GM12864 (cell line): Measurements from ENCODE around the gene BAHCC1.

Experiments
- DNase-seq: peaks from one replicate; pipeline ENCODE4 v3.0.0-alpha.2; 2011; ENCODE audit warnings: low read depth
- H3K4me3 ChIP-seq: 2 replicates; pipeline ENCODE4 v1.5.1; 2011; ENCODE audit warnings: mild to moderate bottlenecking, low read depth, low read length, control low read depth
- TF ChIP-seq, protein P1 (sequence below): IDR thresholded peaks from 2 replicates; pipeline ENCODE4 v1.5.1; 2011; ENCODE audit warnings: low read depth, mild to moderate bottlenecking, moderate library complexity, low read length, control low read depth, inconsistent platforms; ENCODE audit errors: missing control alignments

The BAHCC1 gene

DNA sequence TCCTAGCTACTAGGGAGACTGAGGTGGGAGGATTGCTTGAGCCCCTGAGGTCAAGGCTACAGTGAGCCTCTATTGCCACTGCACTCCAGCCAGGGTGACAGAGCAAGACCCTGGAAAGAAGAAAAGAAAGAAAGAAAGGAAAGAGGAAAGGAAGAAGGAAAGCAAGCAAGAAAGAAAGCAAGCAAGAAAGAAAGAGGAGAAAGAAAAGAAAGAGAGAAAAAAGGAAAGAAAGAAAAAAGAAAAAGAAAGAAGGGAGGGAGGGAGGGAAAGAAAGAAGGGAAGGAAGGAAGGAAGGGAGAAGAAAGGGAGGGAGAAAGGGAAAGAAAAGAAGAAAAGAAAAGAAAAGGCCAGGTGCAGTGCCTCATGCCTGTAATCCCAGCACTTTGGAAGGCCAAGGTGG, 108.4 kb downstream of the BAHCC1 start:
- no peak overlapping the region for H3K4me3 ChIP-seq
- TF ChIP-seq, protein P1, sequence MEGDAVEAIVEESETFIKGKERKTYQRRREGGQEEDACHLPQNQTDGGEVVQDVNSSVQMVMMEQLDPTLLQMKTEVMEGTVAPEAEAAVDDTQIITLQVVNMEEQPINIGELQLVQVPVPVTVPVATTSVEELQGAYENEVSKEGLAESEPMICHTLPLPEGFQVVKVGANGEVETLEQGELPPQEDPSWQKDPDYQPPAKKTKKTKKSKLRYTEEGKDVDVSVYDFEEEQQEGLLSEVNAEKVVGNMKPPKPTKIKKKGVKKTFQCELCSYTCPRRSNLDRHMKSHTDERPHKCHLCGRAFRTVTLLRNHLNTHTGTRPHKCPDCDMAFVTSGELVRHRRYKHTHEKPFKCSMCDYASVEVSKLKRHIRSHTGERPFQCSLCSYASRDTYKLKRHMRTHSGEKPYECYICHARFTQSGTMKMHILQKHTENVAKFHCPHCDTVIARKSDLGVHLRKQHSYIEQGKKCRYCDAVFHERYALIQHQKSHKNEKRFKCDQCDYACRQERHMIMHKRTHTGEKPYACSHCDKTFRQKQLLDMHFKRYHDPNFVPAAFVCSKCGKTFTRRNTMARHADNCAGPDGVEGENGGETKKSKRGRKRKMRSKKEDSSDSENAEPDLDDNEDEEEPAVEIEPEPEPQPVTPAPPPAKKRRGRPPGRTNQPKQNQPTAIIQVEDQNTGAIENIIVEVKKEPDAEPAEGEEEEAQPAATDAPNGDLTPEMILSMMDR, result no peak
- no peak for DNase-seq

DNA sequence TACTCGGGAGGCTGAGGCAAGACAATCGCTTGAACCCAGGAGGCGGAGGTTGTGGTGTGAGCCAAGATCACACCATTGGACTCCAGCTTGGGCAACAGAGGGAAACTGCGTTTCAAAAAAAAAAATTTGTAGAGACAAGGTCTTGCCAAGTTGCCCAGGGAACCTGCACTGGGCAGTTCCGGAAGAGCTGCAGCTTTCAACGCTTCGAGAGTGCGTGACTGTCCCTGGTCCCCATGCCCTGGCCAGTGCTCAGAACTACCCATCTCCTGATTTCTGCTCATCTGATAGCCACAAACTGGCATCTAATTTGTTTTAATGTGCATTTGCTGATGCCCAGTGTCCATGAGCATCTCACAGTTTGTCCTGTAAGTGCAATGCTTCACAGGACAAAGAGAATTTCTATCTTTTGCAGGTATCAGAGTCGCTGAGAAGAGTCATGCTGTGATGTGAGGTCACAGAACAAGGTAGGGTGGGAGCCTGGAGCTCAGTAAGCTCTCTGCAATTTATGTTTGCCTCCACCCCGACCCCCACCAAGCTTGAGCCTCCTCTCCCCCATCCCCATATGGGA, 113.5 kb downstream of the BAHCC1 start:
- H3K4me3 ChIP-seq, result peak overlapping the region; percentile 84; the same call in 1 of the 2 replicates
- DNase-seq, result no peak
- TF ChIP-seq, protein P1, result no peak

DNA sequence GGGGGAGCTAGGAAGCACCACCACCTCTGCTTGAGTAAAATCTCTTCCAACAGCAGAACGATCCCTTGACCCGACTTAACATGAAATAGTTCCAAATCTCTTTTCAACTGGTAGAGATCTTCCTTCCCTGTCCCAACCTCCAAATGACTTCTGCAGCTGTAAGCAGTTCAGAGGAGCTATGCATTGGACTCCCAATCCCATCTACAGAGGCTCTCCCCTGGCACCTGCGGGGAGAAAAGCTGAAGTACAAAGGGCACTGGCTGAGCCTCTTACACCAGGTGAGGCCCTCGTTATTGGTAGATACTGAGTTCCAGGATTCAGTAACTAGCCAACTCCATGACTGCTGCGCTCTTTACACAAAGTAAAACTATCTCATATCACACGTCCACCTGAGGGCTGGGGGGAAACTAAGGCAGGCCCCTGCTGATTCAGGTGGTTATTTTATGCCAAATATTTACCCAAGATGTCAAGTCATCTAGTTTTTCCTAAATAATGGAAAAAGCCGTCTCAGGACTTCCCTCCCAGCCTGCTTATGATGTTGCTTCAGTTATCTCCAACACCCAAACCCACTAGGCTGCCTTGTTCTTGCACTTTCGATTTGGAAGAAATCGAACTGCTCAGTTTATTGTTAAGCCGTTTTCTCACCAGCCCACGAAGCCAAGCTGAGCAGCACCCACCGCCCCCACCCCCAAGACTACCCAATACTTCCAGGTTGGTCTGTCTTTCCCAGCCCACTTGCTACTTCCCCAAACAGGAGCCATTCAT, 114.1 kb downstream of the BAHCC1 start:
- DNase-seq, result no peak
- peak overlapping the region; percentile 84 for H3K4me3 ChIP-seq
- TF ChIP-seq, protein P1, result no peak

DNA sequence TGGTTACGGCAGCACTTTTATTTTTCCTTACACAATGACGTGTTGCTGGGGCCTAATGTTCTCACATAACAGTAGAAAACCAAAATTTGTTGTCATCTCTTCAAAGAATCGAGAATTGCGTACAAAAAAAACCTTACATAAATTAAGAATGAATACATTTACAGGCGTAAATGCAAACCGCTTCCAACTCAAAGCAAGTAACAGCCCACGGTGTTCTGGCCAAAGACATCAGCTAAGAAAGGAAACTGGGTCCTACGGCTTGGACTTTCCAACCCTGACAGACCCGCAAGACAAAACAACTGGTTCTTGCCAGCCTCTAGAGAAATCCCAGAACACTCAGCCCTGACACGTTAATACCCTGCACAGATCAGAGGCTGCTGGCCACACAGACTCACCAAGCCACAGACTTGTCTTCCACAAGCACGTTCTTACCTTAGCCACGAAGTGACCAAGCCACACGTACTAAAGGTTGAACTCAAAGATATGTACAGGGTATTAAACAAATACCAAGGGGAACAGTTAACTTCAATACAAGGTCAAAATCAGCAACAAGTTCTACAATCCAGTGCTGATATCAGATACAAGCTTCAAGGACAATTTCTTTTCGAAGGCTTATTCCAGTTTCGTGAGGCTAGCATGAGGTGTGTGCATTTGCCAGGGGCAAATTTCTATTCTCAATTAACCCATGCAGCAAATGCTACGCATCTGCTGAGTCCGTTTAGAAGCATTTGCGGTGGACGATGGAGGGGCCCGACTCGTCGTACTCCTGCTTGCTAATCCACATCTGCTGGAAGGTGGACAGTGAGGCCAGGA, 114.9 kb downstream of the BAHCC1 start:
- H3K4me3 ChIP-seq, result peak overlapping the region; percentile 84
- no peak for DNase-seq
- TF ChIP-seq, protein P1, result no peak

DNA sequence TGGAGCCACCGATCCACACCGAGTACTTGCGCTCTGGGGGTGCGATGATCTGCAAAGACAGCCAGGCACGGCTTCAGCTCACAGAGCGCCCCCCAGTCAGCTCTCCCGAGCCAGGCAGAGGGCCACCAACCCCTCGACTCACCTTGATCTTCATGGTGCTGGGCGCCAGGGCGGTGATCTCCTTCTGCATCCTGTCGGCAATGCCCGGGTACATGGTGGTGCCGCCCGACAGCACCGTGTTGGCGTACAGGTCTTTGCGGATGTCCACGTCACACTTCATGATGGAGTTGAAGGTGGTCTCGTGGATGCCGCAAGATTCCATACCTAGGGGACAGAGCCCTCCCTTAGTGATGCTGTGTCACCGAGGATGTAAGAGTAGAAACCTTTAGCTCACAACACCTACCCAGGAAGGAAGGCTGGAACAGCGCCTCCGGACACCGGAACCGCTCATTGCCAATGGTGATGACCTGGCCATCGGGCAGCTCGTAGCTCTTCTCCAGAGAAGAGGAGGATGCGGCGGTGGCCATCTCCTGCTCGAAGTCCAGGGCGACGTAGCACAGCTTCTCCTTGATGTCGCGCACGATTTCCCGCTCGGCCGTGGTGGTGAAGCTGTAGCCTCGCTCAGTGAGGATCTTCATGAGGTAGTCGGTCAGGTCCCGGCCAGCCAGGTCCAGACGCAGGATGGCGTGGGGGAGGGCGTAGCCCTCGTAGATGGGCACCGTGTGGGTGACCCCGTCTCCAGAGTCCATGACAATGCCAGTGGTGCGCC, 115.7 kb downstream of the BAHCC1 start:
- H3K4me3 ChIP-seq, result peak overlapping the region; percentile 84
- TF ChIP-seq, protein P1, result no peak
- DNase-seq, result no peak

DNA sequence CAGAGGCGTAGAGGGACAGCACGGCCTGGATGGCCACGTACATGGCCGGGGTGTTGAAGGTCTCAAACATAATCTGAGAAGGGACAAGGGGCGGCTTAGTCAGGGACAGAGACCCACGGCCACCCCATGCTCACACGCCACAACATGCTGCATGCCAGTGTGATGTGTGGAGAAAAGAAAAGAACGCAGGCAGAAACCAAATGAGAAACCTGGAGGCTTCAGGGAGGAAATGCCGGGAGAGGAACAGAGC, 116.2 kb downstream of the BAHCC1 start:
- TF ChIP-seq, protein P1, result no peak
- DNase-seq, result no peak
- H3K4me3 ChIP-seq, result peak overlapping the region; percentile 84
